Effector CD4-positive, alpha-beta T cell (primary cell): ENCODE data around the gene PBX1.

Experiments
- DNase-seq: peaks from one replicate; pipeline ENCODE4 v3.0.0-alpha.2; 2020

PBX1 gene

DNA sequence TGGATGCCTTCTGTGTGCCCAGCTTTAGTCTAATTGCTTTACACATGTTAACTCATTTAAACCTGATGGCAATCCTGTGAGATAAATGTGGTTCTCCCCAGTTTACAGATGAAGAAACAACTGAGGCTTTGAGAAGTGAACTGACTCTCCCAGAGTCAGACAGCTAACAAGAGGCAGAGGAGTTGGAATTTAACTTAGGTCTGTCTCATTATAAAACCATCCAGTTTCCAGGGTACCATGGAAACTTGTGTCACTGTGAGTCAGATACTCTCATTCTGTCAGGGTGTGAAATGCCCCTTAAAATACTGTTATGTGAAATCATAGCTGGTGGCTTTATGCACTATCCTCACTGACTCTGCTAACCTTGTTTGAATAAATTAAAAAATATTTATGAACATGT lies 206.6 kb downstream of the PBX1 start:
- DNase-seq = no peak

- DNase-seq = no peak
Observed at GRCh38 chr1:164765992-164766720, 207.2 kb downstream of the PBX1 start.

DNA sequence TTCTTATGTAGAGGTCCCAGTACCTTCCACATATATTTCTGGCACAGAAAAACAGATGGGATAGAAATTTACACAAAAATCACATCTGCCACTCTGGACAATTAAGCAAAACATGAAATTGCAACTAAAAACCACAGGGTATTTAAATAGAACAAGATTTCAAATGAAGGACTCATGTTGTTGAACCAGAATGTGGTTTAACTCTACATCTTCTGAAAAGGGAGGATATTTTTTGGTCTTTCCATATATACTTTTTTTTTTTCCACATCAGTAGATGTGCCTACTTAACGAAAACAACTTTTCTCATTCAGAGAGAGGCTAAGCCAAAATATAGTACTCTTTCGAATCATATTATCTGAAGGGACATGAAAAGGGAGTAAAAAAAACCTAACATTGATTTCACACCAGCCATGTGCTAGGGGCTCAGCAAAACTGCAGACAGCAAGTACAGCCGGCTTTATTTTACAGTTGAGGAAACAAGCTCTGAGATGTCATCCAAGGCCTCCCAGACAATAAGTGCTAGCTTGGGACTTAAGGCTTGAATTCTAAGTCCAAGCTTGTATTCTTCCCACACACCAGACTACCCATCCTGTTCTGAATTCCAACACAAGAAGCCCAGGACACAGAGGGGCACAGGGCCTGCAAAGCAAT lies 208.9 kb downstream of the PBX1 start:
- no peak for DNase-seq

GRCh38 chr1:164768619-164769018 lies 209.6 kb downstream of the PBX1 start:
- no peak for DNase-seq

GRCh38 chr1:164769486-164770130 lies 210.6 kb downstream of the PBX1 start:
- DNase-seq = no peak

- DNase-seq = no peak
Observed at GRCh38 chr1:164770131-164770529, 211.1 kb downstream of the PBX1 start.

DNA sequence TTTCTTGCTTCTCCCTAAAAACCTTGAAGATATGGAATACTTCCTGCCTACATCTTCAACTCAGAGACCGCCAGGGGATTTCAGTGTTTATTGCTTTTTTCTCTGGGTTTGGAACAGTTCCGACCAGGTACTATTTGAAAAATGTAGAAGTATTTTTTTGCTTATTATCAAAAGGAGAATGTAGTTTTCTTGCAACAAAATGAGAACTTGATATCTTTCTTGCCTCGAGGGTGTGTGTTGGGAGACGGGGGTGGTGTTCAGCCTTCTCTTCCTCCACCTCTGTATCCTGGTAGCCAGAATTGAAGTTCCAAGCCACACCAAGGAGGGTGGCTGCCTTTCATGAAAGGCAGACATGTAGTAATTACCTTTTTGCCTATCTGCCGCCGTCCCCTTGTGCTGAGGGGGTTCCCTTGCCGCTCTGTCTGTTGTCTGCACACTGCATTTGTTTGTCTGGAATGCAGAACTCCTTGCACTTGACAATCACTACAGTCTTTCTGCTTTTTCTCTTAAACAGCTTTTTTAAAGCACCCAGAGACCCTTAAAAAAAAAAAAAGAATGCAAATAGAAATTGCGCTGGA lies 212.1 kb downstream of the PBX1 start:
- DNase-seq = no peak

DNA sequence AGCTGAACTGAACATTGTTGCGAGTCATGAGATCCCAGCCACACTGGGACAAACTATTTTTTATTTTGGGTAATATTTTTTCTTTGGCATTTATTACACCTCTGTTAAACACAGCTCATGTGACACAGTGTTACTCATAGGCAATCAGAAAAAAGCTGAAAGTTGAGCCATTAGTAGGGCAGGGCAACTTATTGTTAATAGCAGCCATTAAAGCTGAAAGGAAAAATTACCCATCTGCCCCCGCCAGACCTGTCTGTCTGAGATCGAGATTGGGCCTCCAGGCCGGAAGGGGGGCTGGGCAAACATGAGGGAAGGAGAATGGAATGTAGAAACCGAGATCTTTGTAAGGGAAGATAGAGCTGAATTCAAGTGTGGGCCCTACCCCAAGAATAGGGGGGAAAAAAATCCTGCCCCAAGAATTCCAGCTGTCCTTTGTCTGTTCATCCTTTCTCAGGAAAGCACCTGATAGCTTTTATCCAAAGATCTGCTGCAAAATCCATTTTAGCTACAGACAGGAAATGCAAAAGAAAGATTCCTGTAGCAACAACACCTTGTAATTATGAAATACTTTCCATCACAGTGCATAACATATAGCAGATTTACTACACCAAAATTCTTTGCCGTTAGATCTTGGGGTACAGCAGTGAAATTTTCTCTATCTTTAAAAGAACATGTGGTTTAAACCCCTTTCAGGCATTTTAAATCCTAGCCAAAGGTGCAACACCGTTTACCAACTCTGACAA lies 212.8 kb downstream of the PBX1 start:
- DNase-seq = no peak

GRCh38 chr1:164772635-164773034 lies 213.7 kb downstream of the PBX1 start:
- no peak for DNase-seq

DNA sequence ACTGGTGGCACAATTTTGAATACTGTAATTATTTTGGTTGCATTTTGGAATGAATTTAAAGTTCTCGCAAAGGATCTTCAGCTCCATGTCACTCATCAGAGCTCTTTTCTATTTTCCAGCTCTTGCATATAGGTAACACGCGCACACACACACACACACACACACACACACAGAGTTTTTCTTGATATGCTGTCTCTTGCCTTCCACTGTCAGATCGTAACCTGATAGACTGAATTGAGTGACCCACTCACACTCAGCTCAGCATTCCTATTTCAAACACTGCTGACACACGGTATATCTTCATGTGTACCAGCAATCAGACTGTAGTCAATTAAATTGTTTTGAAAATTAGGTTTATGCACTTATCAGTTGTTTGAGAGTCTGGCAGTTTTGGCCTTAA lies 214.1 kb downstream of the PBX1 start:
- no peak for DNase-seq

- no peak for DNase-seq
Observed at GRCh38 chr1:164774413-164774812, 215.4 kb downstream of the PBX1 start.

- no peak for DNase-seq
Observed at GRCh38 chr1:164774819-164775654, 216.1 kb downstream of the PBX1 start.

DNA sequence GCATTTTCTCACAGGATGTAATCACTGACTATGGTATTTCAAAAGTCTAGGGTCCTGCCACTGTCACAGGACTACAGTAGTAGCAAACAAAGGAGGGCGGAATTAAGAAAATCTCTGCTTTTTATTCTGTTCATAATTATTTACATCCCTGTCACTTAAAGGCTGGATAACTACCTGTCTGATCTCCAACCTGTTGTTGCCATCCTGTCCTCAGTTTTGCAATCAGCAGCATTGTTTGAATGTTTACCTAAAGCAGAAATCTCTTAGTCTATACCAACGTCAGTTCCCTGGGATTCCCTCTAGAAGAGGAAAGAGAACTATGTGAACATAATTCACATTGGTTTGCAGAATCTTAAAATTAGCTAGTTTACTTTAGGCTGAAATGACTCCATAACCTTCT lies 218.5 kb downstream of the PBX1 start:
- no peak for DNase-seq

GRCh38 chr1:164779376-164779775 lies 220.4 kb downstream of the PBX1 start:
- DNase-seq = no peak

DNA sequence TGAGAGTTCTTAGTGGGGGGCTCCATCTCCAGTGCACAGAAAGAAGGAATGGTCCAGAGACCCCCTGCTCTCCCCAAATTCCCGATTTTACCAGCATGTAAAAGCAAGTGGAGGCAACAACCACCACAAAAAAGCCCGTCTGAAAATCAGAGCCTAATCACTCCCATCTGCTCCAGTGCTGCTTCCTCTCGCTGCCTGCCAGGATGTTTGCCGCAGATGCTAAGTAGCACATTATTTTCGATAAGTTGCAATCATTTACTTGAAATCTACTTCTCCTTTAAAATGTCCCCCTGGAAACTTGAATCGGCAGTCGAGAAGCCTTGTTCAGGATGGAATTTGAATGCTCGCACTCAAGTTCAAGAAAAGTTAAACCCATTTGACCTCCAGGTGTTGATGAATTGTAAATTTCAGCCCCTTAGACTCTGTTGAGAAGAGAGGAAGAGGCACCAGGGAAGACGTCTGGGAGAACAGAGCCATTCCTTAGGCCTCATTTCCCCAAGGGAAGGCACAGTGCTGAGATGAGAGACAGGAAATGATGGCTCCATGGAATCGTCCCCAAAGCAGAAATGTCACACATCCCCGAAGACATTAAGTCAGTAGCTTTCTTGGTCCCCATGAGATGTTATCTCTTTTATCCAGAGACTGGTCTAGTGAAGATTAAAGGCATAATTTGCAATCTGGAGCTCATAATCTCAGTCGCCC lies 221.3 kb downstream of the PBX1 start:
- no peak for DNase-seq

DNA sequence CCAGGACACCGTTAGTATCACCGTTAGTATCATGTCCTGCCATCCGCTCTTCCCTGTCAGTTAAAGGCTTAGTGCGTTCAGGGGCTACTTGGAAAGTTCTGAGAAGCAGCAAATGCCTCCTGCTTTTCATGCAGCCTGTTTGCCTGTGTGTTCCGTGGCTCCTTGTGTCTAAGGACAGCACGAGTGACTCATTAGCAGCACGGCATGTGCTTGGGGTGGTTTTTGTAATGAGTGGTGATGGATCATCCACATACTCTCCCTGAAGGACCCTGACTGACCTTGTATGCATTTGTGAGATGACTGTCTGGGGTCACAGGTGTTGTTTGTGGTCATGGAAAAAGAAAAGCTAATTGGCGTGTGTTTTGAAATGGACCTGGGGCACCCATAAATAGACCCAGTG lies 221.9 kb downstream of the PBX1 start:
- DNase-seq = no peak

DNA sequence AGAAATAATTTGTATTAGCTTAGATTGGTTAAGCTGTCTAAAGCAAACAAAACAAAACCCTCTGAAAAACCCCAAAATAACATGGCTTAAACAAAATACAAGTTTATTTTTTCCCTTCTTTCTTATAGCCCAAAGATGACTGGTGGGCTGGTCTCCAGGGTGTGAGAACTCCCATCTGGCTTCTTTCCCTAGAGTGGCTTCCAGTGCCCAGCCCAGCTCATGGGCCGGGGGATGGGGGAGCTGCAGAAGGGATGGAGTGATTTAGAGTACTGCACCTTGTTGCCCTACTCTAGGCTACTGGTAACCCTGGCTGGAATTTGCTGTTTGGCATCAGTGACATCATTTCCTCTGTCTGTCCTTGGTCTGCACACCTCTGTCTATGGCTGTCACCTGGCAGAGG lies 223.0 kb downstream of the PBX1 start:
- DNase-seq = no peak

DNA sequence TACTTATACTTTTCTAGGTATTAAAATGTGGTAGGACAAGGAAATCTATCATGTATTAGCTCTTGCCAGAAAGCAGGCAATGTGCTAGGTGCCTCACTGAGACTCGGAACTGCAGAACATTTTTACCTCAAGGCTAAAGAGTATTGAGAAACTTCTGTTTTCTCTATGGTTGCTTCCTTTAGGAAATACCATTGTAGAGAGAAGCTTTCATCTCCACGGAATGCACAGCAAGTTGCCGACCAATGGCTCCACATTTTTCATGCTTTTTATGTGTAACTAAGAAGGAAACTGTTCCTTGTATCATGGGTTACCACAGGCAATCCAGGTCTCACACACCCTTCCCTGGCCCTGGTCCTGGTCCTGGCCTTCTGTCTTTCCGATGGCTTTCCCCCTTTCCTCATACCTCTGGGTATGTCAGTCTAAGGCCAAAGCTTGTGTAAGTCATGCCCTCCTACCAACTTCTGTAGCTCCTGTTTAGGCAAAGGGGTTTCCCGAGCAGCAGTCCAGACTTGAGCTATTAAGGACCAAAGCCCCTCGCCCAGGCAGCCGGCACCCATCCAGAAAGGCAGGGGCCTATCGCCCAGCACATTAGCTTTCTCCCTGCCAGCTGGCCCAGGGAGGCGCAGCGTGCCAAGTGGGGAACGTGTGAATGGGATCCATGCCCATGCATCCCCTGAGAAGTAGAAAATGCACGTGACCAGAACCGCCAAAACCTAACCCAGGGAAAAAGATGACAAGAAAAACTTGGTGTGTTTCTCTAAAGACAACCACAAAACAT lies 225.0 kb downstream of the PBX1 start:
- DNase-seq = no peak

DNA sequence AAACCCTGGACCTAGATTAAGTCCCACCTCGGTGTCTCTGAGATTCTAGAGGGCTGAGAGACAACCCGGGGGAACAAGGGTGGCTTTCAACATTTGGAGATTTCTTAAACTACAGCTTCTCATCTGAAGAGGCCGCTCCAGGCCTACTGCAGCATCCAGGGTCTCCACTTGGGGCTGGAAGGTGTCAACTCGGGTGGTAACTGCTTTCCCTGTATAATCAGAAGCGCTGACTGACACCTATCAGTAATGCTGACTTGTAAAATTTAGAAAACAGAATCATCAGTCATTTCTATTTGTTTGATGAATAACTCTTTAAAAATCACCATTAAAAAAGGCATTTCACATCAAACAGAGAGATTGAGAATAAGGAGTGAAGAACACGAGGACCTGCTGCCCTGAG lies 226.0 kb downstream of the PBX1 start:
- DNase-seq = no peak

- no peak for DNase-seq
Observed at GRCh38 chr1:164785841-164786534, 227.0 kb downstream of the PBX1 start.
